Measurements from ENCODE around the gene DAZAP1. TPM values are rescaled to one million over a fixed set of nuclear protein-coding genes. Genes with fewer than 3 reads are reported as not detected.

DAZAP1 gene
- total and polyA plus RNA-seq, 7 donors, result 59.9 to 122 (median 90.9) TPM

GRCh38 chr19:1361601-1362386, 45.6 kb upstream of the DAZAP1 start:
- DNase-seq, result no peak
- intact Hi-C loops (cut with DNase I), result no loop called here
- peak in 2 of 4 donors; percentile 16 to 27 for ATAC-seq
- H3K9me3 ChIP-seq, result no peaks in the 10 kb centered on the region
- H3K4me3 ChIP-seq, result peak overlapping the region; percentile 44
- peaks cover 5 to 92% of the 10 kb centered on the region in 2 donors for H3K36me3 ChIP-seq (ENCODE audit: insufficient read depth in 1 of 2, low read depth in 1 of 2)
- no peaks in the 10 kb centered on the region for H3K27me3 ChIP-seq (ENCODE audit: insufficient read depth in 3 of 3, low read length in 2 of 3)
- no peak for TF ChIP-seq CTCF (IDR thresholded peaks at IDR 0.05)
- H3K4me1 ChIP-seq, result peaks cover 8% of the 10 kb centered on the region
- H3K27ac ChIP-seq, result no peak overlapping the region
- 60 to 64% (median 62%) methylated on average over 30 of the region's 30 CpGs for WGBS, 3 donors

- no peak overlapping the region for H3K4me3 ChIP-seq
- H3K4me1 ChIP-seq, result peaks cover 6% of the 10 kb centered on the region
- H3K36me3 ChIP-seq (ENCODE audit: insufficient read depth in 1 of 2, low read depth in 1 of 2), result peaks cover 5 to 92% of the 10 kb centered on the region in 2 donors
- H3K27me3 ChIP-seq (ENCODE audit: insufficient read depth in 3 of 3, low read length in 2 of 3), result no peaks in the 10 kb centered on the region
- 90 to 91% (median 90%) methylated on average over 42 of the region's 42 CpGs for WGBS, 3 donors
- no peak overlapping the region for H3K27ac ChIP-seq
- DNase-seq, result no peak
- H3K9me3 ChIP-seq, result no peaks in the 10 kb centered on the region
- TF ChIP-seq CTCF (IDR thresholded peaks at IDR 0.05), result no peak
- intact Hi-C loops (cut with DNase I), result no loop called here
- no peak for ATAC-seq
Observed at GRCh38 chr19:1362387-1363257, 44.8 kb upstream of the DAZAP1 start.

GRCh38 chr19:1363599-1363998, 43.8 kb upstream of the DAZAP1 start:
- WGBS, 3 donors, result 82 to 87% (median 85%) methylated on average over 10 of the region's 10 CpGs
- H3K9me3 ChIP-seq, result no peaks in the 10 kb centered on the region
- no peak for TF ChIP-seq CTCF (IDR thresholded peaks at IDR 0.05)
- H3K4me3 ChIP-seq, result no peak overlapping the region
- DNase-seq, result no peak
- H3K4me1 ChIP-seq, result peaks cover 6% of the 10 kb centered on the region
- intact Hi-C loops (cut with DNase I), result no loop called here
- ATAC-seq, result no peak
- no peaks in the 10 kb centered on the region for H3K27me3 ChIP-seq (ENCODE audit: insufficient read depth in 3 of 3, low read length in 2 of 3)
- no peak overlapping the region for H3K27ac ChIP-seq
- peaks cover 5 to 92% of the 10 kb centered on the region in 2 donors for H3K36me3 ChIP-seq (ENCODE audit: insufficient read depth in 1 of 2, low read depth in 1 of 2)

DNA sequence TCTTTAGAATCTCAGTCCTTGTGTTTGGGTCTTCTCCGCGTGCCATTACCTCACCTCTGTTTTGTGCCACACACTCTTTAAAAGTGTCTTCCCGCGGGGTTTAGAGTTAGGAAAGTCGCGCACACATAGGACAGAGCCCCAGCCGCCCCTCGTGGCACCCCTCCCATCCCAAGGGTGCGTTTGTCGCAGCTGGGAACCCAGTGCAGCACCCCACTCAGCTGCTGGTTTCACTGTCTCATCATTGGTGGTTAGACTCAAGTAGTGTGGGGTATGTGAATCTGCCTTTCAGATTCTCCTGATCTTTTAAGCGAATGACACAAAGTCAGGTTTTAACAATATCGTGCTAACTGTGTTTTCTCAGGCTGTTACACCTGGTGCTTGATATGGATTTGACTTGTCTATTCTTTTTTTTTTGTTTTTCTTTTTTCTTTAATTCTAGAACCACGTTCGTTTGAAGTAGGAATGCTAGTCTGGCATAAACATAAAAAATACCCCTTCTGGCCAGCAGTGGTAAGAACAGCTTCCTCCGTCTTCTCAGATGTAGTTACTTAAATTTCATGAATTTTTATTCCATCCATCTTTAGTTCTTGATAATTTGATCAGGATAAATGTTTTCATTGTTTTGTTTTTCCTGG, 43.2 kb upstream of the DAZAP1 start:
- Histone ChIP-seq H3K27me3 (ENCODE audit: insufficient read depth in 3 of 3, low read length in 2 of 3) (no peaks in the 10 kb centered on the region), H3K9me3 (no peaks in the 10 kb centered on the region), H3K36me3 (ENCODE audit: insufficient read depth in 1 of 2, low read depth in 1 of 2) (peaks cover 5 to 90% of the 10 kb centered on the region in 2 donors), H3K4me1 (peaks cover 6% of the 10 kb centered on the region), H3K27ac (no peak overlapping the region), H3K4me3 (no peak overlapping the region)
- ATAC-seq (no peak), DNase-seq (no peak)
- 85 to 88% (median 86%) methylated on average over 15 of the region's 15 CpGs for WGBS, 3 donors
- peak; percentile 6 for TF ChIP-seq CTCF (IDR thresholded peaks at IDR 0.05)
- intact Hi-C loops (cut with DNase I), result no loop called here
